AG10803 (cell line): ENCODE data around the gene SLC35C1.

ENCODE experiments used
- DNase-seq: peaks from one replicate; pipeline ENCODE4 v3.0.0; 2010; ENCODE audit warnings: low read depth
- H3K4me3 ChIP-seq: 2 replicates; pipeline ENCODE4 v1.5.1; 2011; ENCODE audit warnings: mild to moderate bottlenecking, low read length, control low read depth
- TF ChIP-seq, protein P1 (sequence below): conservative IDR thresholded peaks from 2 replicates; pipeline ENCODE4 v1.5.1; 2011; ENCODE audit warnings: mild to moderate bottlenecking, low read length, control low read depth, inconsistent platforms

SLC35C1 gene

DNA sequence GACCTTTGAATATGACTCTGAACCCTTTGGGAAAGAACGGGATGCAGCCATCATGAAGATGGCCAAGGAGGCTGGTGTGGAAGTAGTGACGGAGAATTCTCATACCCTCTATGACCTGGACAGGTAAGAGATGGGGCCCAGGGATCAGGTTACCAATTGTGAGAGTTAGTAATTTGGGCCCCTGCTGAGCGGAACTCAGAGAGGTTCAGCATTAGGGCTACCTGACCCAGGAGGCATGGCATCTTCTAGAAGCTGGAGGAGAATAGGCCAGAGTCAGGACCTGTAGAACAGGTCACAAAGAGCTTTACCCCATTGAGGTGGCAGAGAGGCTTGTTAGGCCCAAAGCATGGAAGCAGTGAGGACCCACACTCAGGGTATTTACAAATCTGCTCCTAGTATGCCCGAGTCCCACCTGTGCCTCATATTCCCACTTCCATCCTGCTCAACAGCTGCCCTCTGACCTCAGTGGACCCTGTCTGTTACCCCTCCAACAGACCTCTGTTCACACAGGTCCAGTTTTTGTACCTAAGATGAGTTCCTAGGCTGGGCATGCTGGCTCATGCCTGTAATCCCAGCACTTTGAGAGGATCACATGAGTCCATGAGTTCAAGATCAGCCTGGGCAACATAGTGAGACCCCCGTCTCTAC, 53.9 kb downstream of the SLC35C1 start:
- no peak overlapping the region for H3K4me3 ChIP-seq
- TF ChIP-seq, protein P1, sequence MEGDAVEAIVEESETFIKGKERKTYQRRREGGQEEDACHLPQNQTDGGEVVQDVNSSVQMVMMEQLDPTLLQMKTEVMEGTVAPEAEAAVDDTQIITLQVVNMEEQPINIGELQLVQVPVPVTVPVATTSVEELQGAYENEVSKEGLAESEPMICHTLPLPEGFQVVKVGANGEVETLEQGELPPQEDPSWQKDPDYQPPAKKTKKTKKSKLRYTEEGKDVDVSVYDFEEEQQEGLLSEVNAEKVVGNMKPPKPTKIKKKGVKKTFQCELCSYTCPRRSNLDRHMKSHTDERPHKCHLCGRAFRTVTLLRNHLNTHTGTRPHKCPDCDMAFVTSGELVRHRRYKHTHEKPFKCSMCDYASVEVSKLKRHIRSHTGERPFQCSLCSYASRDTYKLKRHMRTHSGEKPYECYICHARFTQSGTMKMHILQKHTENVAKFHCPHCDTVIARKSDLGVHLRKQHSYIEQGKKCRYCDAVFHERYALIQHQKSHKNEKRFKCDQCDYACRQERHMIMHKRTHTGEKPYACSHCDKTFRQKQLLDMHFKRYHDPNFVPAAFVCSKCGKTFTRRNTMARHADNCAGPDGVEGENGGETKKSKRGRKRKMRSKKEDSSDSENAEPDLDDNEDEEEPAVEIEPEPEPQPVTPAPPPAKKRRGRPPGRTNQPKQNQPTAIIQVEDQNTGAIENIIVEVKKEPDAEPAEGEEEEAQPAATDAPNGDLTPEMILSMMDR = no peak
- no peak for DNase-seq

DNA sequence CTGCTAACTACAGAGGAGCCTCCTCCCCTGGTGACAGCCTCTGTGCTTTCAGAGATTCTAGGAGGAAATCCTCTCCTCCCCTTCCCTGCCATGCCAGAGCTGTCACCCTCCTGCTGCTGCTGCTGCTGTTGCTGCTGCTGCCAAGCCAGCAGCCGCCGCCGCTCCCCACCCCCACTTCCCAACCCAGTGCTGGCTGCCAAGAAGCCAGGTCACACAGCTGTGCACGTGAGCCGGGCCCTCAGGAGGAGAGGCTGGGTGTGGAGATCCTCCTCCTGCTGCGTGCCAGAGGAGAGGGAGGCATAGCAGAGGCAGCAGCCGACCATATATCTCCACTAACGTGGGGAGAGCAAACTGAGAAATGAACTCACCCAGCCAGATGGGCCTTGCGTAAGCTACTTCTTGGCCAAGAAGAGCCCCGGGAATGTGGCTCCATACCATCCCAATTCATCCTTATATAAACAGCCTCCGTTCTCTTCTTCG, 54.8 kb downstream of the SLC35C1 start:
- peak; percentile 100 for DNase-seq
- TF ChIP-seq, protein P1 = no peak

DNA sequence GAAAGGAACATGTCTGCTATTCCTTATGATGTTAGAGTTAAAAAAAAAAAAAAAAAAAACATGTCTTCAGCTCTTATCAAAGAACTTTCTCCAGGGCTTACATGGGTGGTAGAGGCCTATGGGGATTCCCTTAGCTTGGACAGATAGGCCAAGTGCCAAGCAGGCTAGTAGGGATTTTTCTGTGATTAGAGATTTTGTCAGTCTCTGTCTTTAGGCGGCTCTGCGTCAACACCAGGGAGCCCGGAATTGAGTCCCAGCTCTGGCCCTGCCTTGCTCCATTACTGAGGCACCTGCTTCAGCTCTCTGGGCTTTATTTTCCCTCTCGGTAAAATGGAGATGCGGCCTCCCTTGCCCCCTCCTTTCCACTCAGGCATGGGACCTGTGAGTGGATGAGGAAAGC, 55.4 kb downstream of the SLC35C1 start:
- no peak for DNase-seq
- TF ChIP-seq, protein P1 = no peak
- H3K4me3 ChIP-seq = no peak overlapping the region

More for the DNA sequence above, 54.8 kb downstream of the SLC35C1 start:
- no peak overlapping the region for H3K4me3 ChIP-seq

DNA sequence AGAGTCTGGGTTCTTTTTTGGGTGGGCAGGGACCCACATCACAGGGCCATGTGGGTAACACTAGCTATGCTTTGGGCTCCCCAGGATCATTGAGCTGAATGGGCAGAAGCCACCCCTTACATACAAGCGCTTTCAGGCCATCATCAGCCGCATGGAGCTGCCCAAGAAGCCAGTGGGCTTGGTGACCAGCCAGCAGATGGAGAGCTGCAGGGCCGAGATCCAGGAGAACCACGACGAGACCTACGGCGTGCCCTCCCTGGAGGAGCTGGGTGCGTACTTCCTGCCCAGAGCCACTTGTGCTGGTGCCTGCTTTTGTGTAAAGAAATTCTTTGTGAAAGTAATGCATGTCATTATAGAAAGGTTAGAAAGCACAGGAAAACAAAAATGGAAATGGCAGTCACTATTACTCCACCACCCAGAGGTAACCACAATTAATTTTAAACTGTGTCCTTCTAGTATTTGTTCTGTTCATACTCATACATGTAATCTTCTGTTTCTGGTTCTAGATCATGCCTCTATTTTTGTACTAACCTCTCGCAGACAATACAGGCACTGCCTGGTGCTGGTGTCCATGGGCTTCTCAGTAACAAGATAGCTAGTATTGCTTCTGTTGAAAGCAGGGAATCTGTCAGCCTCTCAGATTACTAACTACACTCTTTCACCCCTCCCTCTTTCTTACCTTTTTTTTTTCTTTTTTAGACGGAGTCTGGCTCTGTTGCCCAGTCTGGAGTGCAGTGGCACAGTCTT, 56.0 kb downstream of the SLC35C1 start:
- no peak for DNase-seq
- TF ChIP-seq, protein P1 = no peak
- H3K4me3 ChIP-seq = no peak overlapping the region
